HEK293T (cell line): ENCODE results near the gene AFAP1L2.

ENCODE experiments used
- ARNT ChIP-seq: fragments of 450-650 bp; IDR thresholded peaks from 2 replicates; pipeline ENCODE4 v1.6.1; 2017; ENCODE audit warnings: mild to moderate bottlenecking
- BHLHE40 ChIP-seq: fragments of 450-650 bp; IDR thresholded peaks from 2 replicates; pipeline ENCODE4 v1.6.1; 2016; ENCODE audit warnings: mild to moderate bottlenecking, moderate library complexity, borderline replicate concordance
- ELF4 ChIP-seq: fragments of 450-650 bp; IDR thresholded peaks from 2 replicates; pipeline ENCODE4 v1.6.1; 2017; ENCODE audit warnings: antibody characterized with exemption
- FOXA1 ChIP-seq: fragments of 450-650 bp; IDR thresholded peaks from 2 replicates; pipeline ENCODE4 v1.6.1; 2016; ENCODE audit warnings: mild to moderate bottlenecking
- FOXK2 ChIP-seq: fragments of 450-650 bp; IDR thresholded peaks from 2 replicates; pipeline ENCODE4 v1.6.1; 2016; ENCODE audit warnings: mild to moderate bottlenecking
- FOXM1 ChIP-seq: fragments of 450-650 bp; IDR thresholded peaks from 2 replicates; pipeline ENCODE4 v1.6.1; 2017; ENCODE audit warnings: mild to moderate bottlenecking, borderline replicate concordance
- HDGF ChIP-seq: fragments of 450-650 bp; IDR thresholded peaks from 2 replicates; pipeline ENCODE4 v1.6.1; 2017; ENCODE audit warnings: antibody characterized with exemption, borderline replicate concordance
- L3MBTL2 ChIP-seq: fragments of 450-650 bp; conservative IDR thresholded peaks from 2 replicates; pipeline ENCODE4 v1.6.1; 2016; ENCODE audit warnings: mild to moderate bottlenecking
- NFRKB ChIP-seq: fragments of 450-650 bp; IDR thresholded peaks from 2 replicates; pipeline ENCODE4 v1.6.1; 2016; ENCODE audit warnings: mild to moderate bottlenecking, moderate library complexity
- PKNOX1 ChIP-seq: fragments of 450-650 bp; IDR thresholded peaks from 2 replicates; pipeline ENCODE4 v1.6.1; 2016
- SP1 ChIP-seq: fragments of 450-650 bp; IDR thresholded peaks from 2 replicates; pipeline ENCODE4 v1.6.1; 2017
- SUZ12 ChIP-seq: fragments of 450-650 bp; IDR thresholded peaks from 2 replicates; pipeline ENCODE4 v1.6.1; 2016; ENCODE audit warnings: mild to moderate bottlenecking
- TARDBP ChIP-seq: fragments of 450-650 bp; IDR thresholded peaks from 2 replicates; pipeline ENCODE4 v1.6.1; 2016
- ZNF384 ChIP-seq: fragments of 450-650 bp; IDR thresholded peaks from 2 replicates; pipeline ENCODE4 v1.6.1; 2016

GRCh38 chr10:114404171-114405010 is at the start of gene AFAP1L2:
- TF ChIP-seq BHLHE40 (no peak), ARNT (no peak), ZNF384 (no peak), SUZ12 (no peak), FOXA1 (no peak), L3MBTL2 (no peak), ELF4 (no peak), FOXM1 (no peak), NFRKB (no peak), PKNOX1 (no peak), FOXK2 (no peak), TARDBP (no peak), SP1 (no peak), HDGF (no peak)
